GM19467 (cell line): ENCODE measurements around the gene MYRF.

ENCODE experiments used
- ATAC-seq: cut with Tn5 transposase; IDR thresholded peaks from one replicate; pipeline ENCODE4 v1.9.1; 2021; ENCODE audit warnings: mild to moderate bottlenecking, moderate library complexity; ENCODE audit not compliant: unreplicated experiment

Gene MYRF

DNA sequence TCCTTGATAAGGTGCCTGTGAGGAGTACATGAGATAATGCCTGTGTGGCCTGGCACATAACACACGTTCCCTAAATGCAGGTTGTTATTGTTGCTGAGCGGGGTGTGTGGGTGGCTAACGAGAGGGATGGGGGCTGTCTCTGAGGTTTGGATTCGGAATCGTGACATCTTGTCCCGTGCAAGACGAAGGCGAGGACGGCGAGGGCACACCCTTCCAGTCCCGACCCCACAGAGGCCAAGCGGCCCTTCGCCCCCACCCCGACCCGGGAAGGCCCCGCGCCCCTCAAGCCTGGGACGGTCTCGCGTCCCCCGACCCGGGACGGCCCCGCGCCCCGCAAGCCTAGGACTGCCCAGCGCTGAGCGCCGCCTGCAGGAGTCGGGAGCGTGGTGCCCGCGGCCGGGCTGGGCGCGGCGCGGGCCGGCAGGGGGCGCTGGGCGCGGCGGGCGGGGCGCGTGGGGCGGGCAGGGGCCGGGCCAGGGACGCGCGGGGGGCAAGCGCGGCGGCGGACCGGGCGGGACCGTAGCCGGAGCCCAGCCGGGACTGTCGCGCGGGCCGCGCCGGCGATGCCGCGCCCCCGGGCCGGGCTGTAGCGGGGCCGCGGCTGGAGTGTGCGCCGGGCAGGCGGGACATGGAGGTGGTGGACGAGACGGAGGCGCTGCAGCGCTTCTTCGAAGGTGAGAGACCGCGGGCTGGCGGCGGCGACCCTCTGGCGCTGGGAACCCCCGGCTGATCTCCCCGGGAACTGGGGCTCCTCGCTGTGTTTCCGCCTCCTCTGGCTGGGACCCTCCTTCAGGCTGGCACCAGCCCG is at the start of gene MYRF:
Gene MYRF, plus strand, starts transcription at position 520 of the 808 bp plus-strand sequence. Its CDS starts 109 bp downstream, at position 629.
- no peak for ATAC-seq

GRCh38 chr11:61702701-61703312 is 49.6 kb upstream of the MYRF start:
- no peak for ATAC-seq

DNA sequence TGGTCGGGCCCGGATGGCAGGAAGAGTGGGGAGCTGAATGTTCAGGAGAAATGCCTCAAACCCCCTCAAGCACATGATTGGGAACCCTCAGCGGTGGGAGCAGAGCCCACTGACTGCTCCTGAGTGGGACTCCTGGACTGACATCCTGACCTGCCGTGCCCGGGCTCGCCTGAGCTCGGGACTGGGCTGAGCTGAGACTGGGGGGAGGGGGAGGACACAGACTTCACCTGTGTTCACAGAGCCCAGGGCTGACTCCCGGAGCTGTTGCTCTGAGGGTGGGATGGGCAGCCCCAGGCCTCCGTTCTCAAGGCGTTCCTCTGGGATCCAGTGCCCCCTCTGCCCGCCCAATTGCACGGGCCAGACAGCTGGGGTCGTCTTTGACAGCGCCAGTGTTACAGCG is 47.6 kb upstream of the MYRF start:
- ATAC-seq: no peak

DNA sequence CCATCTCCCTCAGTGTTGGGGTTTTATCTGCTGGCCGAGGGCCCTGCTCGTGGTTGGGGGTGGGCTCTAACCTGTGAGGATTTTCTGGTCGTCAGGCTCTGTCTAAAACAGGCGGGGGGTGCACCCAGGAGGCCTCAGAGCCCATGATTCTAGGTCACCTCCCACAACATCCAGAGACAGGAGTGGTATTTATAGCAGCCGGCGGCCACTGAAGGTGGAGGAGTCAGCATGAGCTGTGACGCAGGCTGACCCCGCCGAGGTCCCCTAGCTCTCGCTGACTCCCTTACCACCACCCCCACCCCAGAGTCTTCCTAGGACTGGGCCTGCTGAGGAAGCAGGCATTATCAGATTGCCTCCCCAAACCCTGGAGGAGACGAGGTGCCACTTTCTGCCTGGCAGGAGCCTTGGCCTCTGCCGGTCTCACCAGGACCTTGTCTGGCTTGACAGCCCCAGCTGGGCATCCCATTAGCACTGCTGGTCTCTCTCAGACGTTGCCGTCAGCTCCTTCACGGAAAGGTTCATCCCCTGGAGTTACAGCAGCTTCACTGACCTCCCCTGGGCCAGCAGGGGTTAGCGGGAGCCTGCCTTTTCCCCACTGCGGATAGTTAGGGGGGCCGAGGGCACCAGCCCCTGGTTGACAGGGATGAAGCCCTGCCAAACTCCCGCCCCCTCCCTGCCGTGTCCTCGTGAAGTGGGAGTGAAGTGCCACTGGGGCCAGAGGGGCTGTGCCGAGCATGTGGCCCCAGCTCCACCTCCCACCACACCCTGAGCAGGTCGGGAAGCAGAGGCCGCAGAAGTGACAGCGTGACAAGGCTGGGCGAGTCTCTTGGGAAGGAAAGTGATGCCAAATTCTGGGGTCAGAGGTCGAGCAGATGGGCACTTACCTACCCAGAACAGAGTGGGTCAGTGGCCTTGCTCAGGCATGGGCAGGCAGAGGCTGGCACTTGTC is 45.7 kb upstream of the MYRF start:
- no peak for ATAC-seq

GRCh38 chr11:61707574-61707973 is 44.9 kb upstream of the MYRF start:
- no peak for ATAC-seq

DNA sequence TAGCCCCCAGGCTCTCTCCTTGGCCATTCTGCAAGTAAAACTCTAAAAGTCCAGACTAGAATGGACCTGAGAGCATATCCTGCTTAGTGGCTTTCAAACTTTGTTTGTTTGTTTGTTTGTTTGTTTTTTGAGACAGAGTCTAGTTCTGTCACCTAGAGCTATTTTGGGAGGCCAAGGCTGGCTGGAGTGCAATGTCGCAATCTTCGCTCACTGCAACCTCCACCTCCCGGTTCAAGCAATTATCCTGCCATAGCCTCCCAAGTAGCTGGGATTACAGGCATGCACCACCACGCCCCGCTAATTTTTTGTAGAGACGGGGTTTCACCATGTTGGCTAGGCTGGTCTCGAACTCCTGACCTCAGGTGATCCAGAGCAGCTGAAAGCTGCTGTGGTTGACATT is 43.3 kb upstream of the MYRF start:
- no peak for ATAC-seq

DNA sequence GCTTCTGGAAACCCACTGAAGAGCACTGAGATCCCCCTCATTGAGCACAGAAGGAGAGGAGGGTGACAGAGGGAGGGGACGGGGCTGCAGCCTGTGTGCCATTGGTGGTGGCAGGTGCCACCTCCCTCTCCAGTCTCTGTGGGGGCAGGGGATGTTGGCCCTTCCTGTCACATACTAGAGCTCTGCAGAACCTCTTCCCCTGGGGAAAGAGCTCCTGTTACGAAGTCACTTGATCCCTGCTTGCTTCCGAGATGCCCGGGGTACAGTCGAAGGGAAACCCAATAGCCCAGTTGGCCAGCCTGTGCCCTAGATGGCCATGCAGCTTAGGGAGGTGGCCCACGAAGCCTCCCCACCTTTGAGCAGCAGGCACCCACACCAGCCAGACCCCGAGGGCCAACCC is 42.9 kb upstream of the MYRF start:
- ATAC-seq: no peak

DNA sequence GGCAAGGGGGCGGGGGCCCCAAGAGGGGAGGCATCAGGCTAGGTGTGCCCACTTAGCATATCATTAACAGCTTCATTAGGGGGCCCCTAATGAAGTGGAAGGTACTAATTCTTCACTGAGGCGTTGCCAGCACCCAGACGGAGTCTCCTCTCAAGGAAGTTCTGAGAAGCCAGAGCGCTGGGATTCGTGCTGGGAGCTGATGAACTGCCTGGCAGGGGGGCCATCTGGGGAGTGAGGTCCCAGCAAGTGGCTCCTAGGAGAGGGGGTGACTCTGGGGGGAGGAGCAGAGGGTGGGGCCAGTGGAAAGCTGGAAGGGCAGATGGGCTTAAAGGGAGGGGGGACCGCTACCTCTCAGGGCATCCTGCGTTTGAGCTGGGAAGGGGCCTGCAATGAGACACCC is 42.4 kb upstream of the MYRF start:
- ATAC-seq: no peak

GRCh38 chr11:61711037-61711436 is 41.4 kb upstream of the MYRF start:
- no peak for ATAC-seq

- ATAC-seq: no peak
Measured at GRCh38 chr11:61711498-61711897, 40.9 kb upstream of the MYRF start.

GRCh38 chr11:61712314-61712713 is 40.1 kb upstream of the MYRF start:
- no peak for ATAC-seq

- ATAC-seq: no peak
Measured at GRCh38 chr11:61712846-61713245, 39.6 kb upstream of the MYRF start.

DNA sequence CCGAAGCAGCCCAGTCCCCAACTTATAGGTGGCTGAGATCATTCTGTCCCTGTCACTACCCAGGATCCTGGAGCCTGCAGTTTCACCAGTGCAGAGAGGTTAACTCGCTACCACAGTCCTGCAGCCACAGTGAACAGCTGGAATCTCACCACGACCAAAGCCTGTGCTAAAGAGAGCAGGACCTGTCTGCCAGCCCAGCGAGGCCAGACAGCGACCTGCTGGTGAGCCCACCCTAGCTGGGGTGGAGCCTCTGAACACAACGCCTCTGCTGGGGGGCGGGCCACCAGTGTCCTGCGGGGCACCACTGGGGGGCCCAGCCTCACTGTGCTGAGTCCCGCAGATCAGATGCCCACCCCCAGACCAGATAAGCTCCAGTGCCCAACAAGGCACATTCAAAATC is 39.0 kb upstream of the MYRF start:
- no peak for ATAC-seq

DNA sequence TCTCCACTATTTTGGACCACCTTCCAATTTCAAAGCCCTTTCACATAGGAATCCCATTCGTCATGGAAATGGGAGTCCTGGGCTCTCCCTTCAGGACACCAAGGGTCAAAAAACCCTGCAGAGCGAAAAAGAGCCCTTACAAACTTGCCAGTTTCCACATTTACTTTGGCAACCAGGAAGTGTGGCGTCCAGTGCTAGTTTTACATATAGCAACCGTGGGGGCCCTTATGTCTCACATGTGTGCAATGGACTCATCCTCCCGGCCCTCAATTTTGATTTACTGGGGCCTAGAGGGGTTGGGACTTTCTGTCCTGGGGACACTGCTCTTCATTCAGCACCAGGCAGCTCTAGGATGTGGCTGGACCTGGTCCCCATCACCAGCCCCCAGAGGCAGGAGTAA is 38.5 kb upstream of the MYRF start:
- ATAC-seq: no peak

DNA sequence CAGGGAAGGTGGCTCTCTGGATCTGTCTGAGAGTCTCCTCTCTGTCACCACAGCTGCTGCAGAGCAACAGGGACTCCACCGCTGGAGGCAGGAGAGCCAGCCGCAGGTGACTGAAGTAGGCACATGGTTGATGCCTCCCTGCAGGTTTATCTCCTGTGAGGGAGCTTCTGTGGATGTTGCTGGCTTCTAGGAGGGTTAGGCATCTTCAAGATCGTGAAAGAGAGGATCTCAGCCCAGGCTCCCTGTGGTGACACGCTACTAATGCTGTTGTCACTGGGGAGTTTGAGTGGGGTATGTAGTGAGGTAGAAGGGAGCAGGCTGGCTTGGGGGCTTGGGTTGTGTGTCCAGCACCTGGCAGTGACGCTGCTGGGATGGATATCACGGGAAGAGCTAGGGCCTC is 38.1 kb upstream of the MYRF start:
- ATAC-seq: no peak

DNA sequence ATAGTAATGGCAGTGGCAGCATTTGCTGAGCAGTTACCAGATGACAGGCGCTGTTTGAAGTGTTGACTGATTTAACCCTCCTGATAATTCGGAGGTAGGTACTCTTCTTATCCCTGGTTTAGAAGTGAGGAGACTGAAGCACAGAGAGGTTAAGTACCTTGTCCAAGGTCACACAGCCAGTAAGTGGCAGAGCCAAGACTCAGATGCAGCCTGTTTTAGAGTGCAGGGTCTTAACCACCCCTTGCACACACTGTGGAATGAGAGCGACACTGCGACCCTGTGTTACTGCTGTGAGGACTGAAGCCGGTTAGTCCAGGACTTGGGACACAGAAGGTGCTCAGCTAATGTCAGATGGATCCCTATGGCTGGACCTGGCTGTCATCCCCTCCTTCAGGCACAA is 37.5 kb upstream of the MYRF start:
- ATAC-seq: no peak

GRCh38 chr11:61715867-61716266 is 36.6 kb upstream of the MYRF start:
- no peak for ATAC-seq

DNA sequence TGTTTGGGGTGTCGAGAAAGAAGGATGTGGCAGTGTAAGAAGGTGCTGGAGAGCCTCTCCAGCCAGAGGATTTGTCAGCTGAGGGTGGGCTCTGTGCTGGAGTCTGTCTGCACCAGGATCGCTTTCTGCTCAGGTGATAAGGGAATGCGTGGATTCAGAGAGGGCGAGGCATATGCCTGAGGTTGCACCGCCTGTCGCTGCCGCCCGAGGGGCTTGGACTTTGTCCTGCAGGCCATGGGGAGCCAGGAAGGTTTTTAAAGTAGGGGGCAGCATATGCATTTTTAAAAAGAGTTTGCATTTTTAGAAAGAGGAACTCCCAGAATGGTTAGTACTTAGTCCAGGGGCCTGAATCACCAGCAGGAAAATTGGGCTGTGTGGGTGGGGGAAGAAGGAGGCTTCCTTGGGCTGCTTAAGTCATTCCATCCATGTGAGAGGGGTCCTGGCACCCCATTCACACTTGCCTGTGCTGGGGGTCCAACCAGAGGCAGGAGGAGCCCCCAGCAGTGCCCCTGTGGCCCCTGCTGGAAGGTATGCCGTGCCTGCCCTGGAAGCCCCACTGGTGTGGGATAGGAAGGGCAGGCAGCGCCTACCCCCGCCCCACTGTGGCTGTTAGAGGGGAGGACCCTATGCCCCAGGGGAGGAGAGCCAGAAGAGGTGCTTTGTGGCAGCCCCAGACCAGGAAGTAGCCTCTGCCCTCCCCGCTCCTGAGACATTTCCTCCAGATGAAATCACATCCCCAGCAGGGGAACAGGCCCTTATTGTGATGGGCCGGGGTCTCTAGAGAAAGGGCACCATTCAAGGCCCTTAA is 35.8 kb upstream of the MYRF start:
- no peak for ATAC-seq

DNA sequence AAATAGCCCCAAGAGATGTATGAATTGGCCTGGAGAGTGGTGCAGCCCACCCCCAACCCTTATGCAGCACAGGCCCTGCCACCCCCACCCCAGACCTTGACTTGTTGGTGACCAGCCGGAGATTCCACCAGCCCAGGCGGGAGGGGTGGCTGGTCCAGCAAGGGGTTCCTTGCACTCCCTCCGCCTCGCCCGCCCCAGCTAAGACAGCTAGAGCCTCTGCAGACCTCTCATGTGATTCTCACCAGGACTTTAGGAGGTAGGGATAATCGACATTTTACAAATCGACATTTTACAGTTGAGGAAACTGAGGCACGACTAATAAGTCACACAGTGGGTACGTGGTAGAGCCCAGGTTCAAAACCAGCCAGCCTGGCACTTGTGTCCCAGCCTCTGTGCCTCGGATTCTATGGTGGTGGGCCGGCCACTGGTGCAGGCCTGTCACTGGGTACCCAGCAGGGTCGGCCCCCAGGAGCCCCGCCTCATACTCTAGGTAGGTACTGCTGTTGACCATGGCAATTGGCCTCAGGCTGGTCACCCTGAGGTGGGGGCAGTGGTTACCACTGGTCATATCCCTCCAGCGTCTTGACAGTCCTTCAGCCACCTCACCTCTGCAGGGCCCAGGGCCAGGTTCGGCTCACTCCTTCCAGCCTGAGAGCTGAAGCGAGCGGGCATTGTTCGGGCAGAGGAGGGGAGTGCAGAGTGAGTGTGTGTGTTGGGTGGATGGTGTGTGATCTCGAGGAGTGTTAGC is 35.0 kb upstream of the MYRF start:
- ATAC-seq: no peak

- no peak for ATAC-seq
Measured at GRCh38 chr11:61718046-61718531, 34.3 kb upstream of the MYRF start.
